ENCODE data around the gene EXOC4.

GRCh38 chr7:133746847-133747246, 494.0 kb downstream of the EXOC4 start:
- TF ChIP-seq CTCF (IDR thresholded peaks at IDR 0.05) (no peak), POLR2A (IDR thresholded peaks at IDR 0.05) (no peak)
